Astrocyte (in vitro differentiated cells and primary cell): ENCODE measurements around the gene TMEM60. TPM values are rescaled to one million over a fixed set of nuclear protein-coding genes. Genes with fewer than 3 reads are reported as not detected.
"Not testable (repeated sequence)": the region's sequence is repeated elsewhere in the genome, so short reads cannot be mapped to it uniquely, and the experiment has no call there.

ENCODE experiments used
- DNase-seq: peaks from one replicate; pipeline ENCODE4 v3.0.0-alpha.2; 2010; ENCODE audit warnings: low read depth
- FAIRE-seq: peaks from 2 replicates; lab custom pipeline; 2011; peaks lifted over from hg19 to GRCh38; lab: Jason Lieb, UNC
- H2AFZ ChIP-seq: 2 replicates; pipeline ENCODE4 v1.6.0; 2012; ENCODE audit warnings: low read depth, low read length, inconsistent platforms
- H3K27ac ChIP-seq: 2 replicates; pipeline ENCODE4 v1.5.1; 2011; ENCODE audit warnings: low read depth, low read length, inconsistent platforms
- H3K27me3 ChIP-seq: 2 replicates; pipeline ENCODE4 v1.6.0; 2011; ENCODE audit warnings: low read length, inconsistent platforms; ENCODE audit not compliant: insufficient read depth
- H3K36me3 ChIP-seq: 2 replicates; pipeline ENCODE4 v1.5.1; 2011; ENCODE audit warnings: low read length, inconsistent platforms; ENCODE audit not compliant: insufficient read depth
- H3K4me1 ChIP-seq: 2 replicates; pipeline ENCODE4 v1.5.1; 2011; ENCODE audit warnings: low read length, inconsistent platforms; ENCODE audit not compliant: insufficient read depth
- H3K4me2 ChIP-seq: 2 replicates; pipeline ENCODE4 v1.6.0; 2012; ENCODE audit warnings: low read length, inconsistent platforms
- H3K4me3 ChIP-seq: 2 replicates; pipeline ENCODE4 v1.5.1; 2011; ENCODE audit warnings: low read depth, mild to moderate bottlenecking, low read length, inconsistent platforms; ENCODE audit not compliant: insufficient read depth
- H3K79me2 ChIP-seq: 2 replicates; pipeline ENCODE4 v1.6.0; 2012; ENCODE audit warnings: mild to moderate bottlenecking, low read length, inconsistent platforms; ENCODE audit not compliant: insufficient read depth
- H3K9ac ChIP-seq: 2 replicates; pipeline ENCODE4 v1.6.0; 2012; ENCODE audit warnings: mild to moderate bottlenecking, low read length, inconsistent platforms
- H3K9me3 ChIP-seq: 2 replicates; pipeline ENCODE4 v1.5.1; 2012; ENCODE audit warnings: low read depth, mild to moderate bottlenecking, low read length, inconsistent platforms; ENCODE audit not compliant: insufficient read depth
- H4K20me1 ChIP-seq: 2 replicates; pipeline ENCODE4 v1.6.0; 2012; ENCODE audit warnings: low read length, inconsistent platforms; ENCODE audit not compliant: insufficient read depth
- H3K27ac Mint-ChIP-seq: one replicate; pipeline ENCODE4 v1.8.0; 2021; ENCODE audit warnings: mild to moderate bottlenecking, mixed read lengths; ENCODE audit not compliant: unreplicated experiment
- H3K27me3 Mint-ChIP-seq: one replicate; pipeline ENCODE4 v1.8.0; 2021; ENCODE audit warnings: low read depth, mixed read lengths; ENCODE audit not compliant: unreplicated experiment
- H3K36me3 Mint-ChIP-seq: one replicate; pipeline ENCODE4 v1.8.0; 2021; ENCODE audit warnings: low read depth, mixed read lengths; ENCODE audit not compliant: unreplicated experiment
- H3K4me1 Mint-ChIP-seq: one replicate; pipeline ENCODE4 v1.8.0; 2021; ENCODE audit warnings: low read depth, mixed read lengths; ENCODE audit not compliant: unreplicated experiment
- H3K4me3 Mint-ChIP-seq: one replicate; pipeline ENCODE4 v1.8.0; 2021; ENCODE audit warnings: mild to moderate bottlenecking, moderate library complexity, mixed read lengths; ENCODE audit not compliant: unreplicated experiment
- H3K9me3 Mint-ChIP-seq: one replicate; pipeline ENCODE4 v1.8.0; 2021; ENCODE audit warnings: mild to moderate bottlenecking, mixed read lengths; ENCODE audit not compliant: unreplicated experiment
- CTCF ChIP-seq: IDR thresholded peaks from 2 replicates; pipeline ENCODE4 v1.5.1; 2011; ENCODE audit warnings: low read depth, mild to moderate bottlenecking, inconsistent platforms, low read length, moderate library complexity; ENCODE audit not compliant: insufficient read depth
- EZH2 ChIP-seq: IDR thresholded peaks from 2 replicates; pipeline ENCODE4 v1.6.1; 2012; ENCODE audit warnings: mild to moderate bottlenecking, low read length, inconsistent platforms; ENCODE audit not compliant: insufficient read depth
- total RNA-seq: library from RNA; stranded (reverse); gene quantifications from 2 replicates; pipeline ENCODE4 v1.2.1, GENCODE V29; 2021

TMEM60 gene
- total RNA-seq, 1 donor from 2014 or later = 12.2 TPM

- H3K9me3 ChIP-seq = no peaks in the 10 kb centered on the region
- no peaks in the 10 kb centered on the region for H3K36me3 ChIP-seq
- TF ChIP-seq EZH2 (no peak), CTCF (no peak)
- H2AFZ ChIP-seq = no peak overlapping the region
- Mint-ChIP-seq H3K27ac (no peak overlapping the region), H3K36me3 (peaks cover 7% of the 10 kb centered on the region), H3K4me1 (no peaks in the 10 kb centered on the region), H3K9me3 (peaks cover 3% of the 10 kb centered on the region), H3K4me3 (no peak overlapping the region), H3K27me3 (no peaks in the 10 kb centered on the region)
- H3K79me2 ChIP-seq = no peaks in the 10 kb centered on the region
- no peaks in the 10 kb centered on the region for H3K4me1 ChIP-seq
- H3K4me3 ChIP-seq = no peak overlapping the region
- FAIRE-seq (no peak), DNase-seq (no peak)
- H3K27me3 ChIP-seq = no peaks in the 10 kb centered on the region
- no peak overlapping the region for H3K27ac ChIP-seq
- H3K4me2 ChIP-seq = no peak overlapping the region
- H4K20me1 ChIP-seq = no peaks in the 10 kb centered on the region
- H3K9ac ChIP-seq = no peak overlapping the region
Measured at GRCh38 chr7:77786741-77787140, 11.5 kb downstream of the TMEM60 start.

GRCh38 chr7:77786018-77786417 is 12.2 kb downstream of the TMEM60 start:
- no peak overlapping the region for H3K9ac ChIP-seq
- H3K4me2 ChIP-seq = no peak overlapping the region
- no peak overlapping the region for H3K4me3 ChIP-seq
- no peak for TF ChIP-seq CTCF
- no peak for TF ChIP-seq EZH2
- no peak overlapping the region for H3K27ac ChIP-seq
- H3K27me3 Mint-ChIP-seq = no peaks in the 10 kb centered on the region
- no peaks in the 10 kb centered on the region for H3K4me1 Mint-ChIP-seq
- DNase-seq (no peak), FAIRE-seq (no peak)
- no peaks in the 10 kb centered on the region for H3K9me3 ChIP-seq
- no peak overlapping the region for H3K27ac Mint-ChIP-seq
- no peaks in the 10 kb centered on the region for H4K20me1 ChIP-seq
- no peak overlapping the region for H2AFZ ChIP-seq
- no peaks in the 10 kb centered on the region for H3K4me1 ChIP-seq
- H3K36me3 Mint-ChIP-seq = peaks cover 7% of the 10 kb centered on the region
- no peaks in the 10 kb centered on the region for H3K27me3 ChIP-seq
- no peaks in the 10 kb centered on the region for H3K79me2 ChIP-seq
- peaks cover 2% of the 10 kb centered on the region for H3K36me3 ChIP-seq
- H3K9me3 Mint-ChIP-seq = peaks cover 3% of the 10 kb centered on the region
- H3K4me3 Mint-ChIP-seq = no peak overlapping the region

GRCh38 chr7:77784426-77784825 is 13.8 kb downstream of the TMEM60 start:
- FAIRE-seq, H3K4me1 ChIP-seq, H3K9me3 Mint-ChIP-seq, H3K27ac ChIP-seq, H3K36me3 Mint-ChIP-seq, H3K4me1 Mint-ChIP-seq, H3K79me2 ChIP-seq, H3K27ac Mint-ChIP-seq, DNase-seq, H3K9ac ChIP-seq, H4K20me1 ChIP-seq, H2AFZ ChIP-seq, H3K9me3 ChIP-seq, H3K4me3 ChIP-seq, H3K4me3 Mint-ChIP-seq, H3K27me3 Mint-ChIP-seq, H3K36me3 ChIP-seq, H3K27me3 ChIP-seq, H3K4me2 ChIP-seq: not testable (repeated sequence)
